ENCODE results near the gene AKNA.

- TF ChIP-seq CREB1 (IDR thresholded peaks at IDR 0.05) = no peak
- TF ChIP-seq CTCF (IDR thresholded peaks at IDR 0.05; ENCODE audit: control extremely low read depth in 1 of 3, insufficient read depth in 1 of 3, low read depth in 1 of 3, low read length in 3 of 3) = no peak
- TF ChIP-seq HDAC2 (IDR thresholded peaks at IDR 0.05; ENCODE audit: borderline replicate concordance in 1 of 2, low read depth in 2 of 2, low read length in 2 of 2) = no peak
- TF ChIP-seq TAF1 (IDR thresholded peaks at IDR 0.05; ENCODE audit: low read depth, low read length) = no peak
- no peak for TF ChIP-seq EZH2 (IDR thresholded peaks at IDR 0.05; ENCODE audit: low read depth, low read length, severe bottlenecking)
- no peak for TF ChIP-seq POLR2A (IDR thresholded peaks at IDR 0.05; ENCODE audit: control extremely low read depth in 1 of 2, low read depth in 2 of 2, low read length in 2 of 2)
- TF ChIP-seq RBBP5 (IDR thresholded peaks at IDR 0.05; ENCODE audit: borderline replicate concordance, low read depth, low read length) = no peak
- no peak for TF ChIP-seq EGR1 (IDR thresholded peaks at IDR 0.05; ENCODE audit: borderline replicate concordance, low read depth, low read length)
- TF ChIP-seq ATF2 (IDR thresholded peaks at IDR 0.05; ENCODE audit: low read length) = no peak
- TF ChIP-seq CEBPB (IDR thresholded peaks at IDR 0.05; ENCODE audit: low read depth, low read length) = no peak
- TF ChIP-seq SIN3A (conservative IDR thresholded peaks at IDR 0.05 in 1 of 2, IDR thresholded peaks at IDR 0.05 in 1 of 2; ENCODE audit: low read depth in 1 of 2, low read length in 2 of 2) = no peak
These were observed 37.0 kb downstream of the AKNA start for GRCh38 chr9:114350636-114351401.
